ENCODE data around the gene GGA1.

GGA1 gene

GRCh38 chr22:37676736-37677492, 68.3 kb downstream of the GGA1 start:
- DNase-seq = peak; percentile 95

- DNase-seq = no peak
Measured at GRCh38 chr22:37677493-37677974, 68.9 kb downstream of the GGA1 start.

GRCh38 chr22:37678372-37678771, 69.7 kb downstream of the GGA1 start:
- DNase-seq = no peak

- DNase-seq = no peak
Measured at GRCh38 chr22:37679670-37680069, 71.0 kb downstream of the GGA1 start.

- DNase-seq = no peak
Measured at GRCh38 chr22:37680191-37680851, 71.7 kb downstream of the GGA1 start.

- no peak for DNase-seq
Measured at GRCh38 chr22:37681001-37681424, 72.4 kb downstream of the GGA1 start.

- DNase-seq = peak; percentile 79
Measured at GRCh38 chr22:37681556-37682049, 73.0 kb downstream of the GGA1 start.
